Colonic mucosa (tissue), 4 donors: ENCODE measurements around the gene HHAT. TPM values are rescaled to one million over a fixed set of nuclear protein-coding genes. Genes with fewer than 3 reads are reported as not detected.

ENCODE experiments used
- DNase-seq: peaks from one replicate; pipeline ENCODE4 v3.0.0-alpha.2; 2020
- H3K27ac ChIP-seq: fragments of 200-600 bp; one replicate; pipeline ENCODE4 v1.8.0; 2021
- H3K27me3 ChIP-seq: fragments of 200-600 bp; one replicate; pipeline ENCODE4 v1.8.0; 2021
- H3K36me3 ChIP-seq: fragments of 200-600 bp; one replicate; pipeline ENCODE4 v1.8.0; 2021
- H3K4me1 ChIP-seq: fragments of 200-600 bp; one replicate; pipeline ENCODE4 v1.8.0; 2021; ENCODE audit warnings: mild to moderate bottlenecking
- H3K4me3 ChIP-seq: fragments of 200-600 bp; one replicate; pipeline ENCODE4 v1.8.0; 2021
- H3K9ac ChIP-seq, 2 donors: one replicate each; pipeline ENCODE4 v1.7.0; 2013; ENCODE audit warnings: control low read depth in 2 of 2, low read depth in 2 of 2, low read length in 2 of 2
- H3K9me3 ChIP-seq: fragments of 200-600 bp; one replicate; pipeline ENCODE4 v1.8.0; 2021
- CTCF ChIP-seq: fragments of 200-600 bp; IDR thresholded peaks from one replicate; pipeline ENCODE4 v1.8.0; 2022; ENCODE audit warnings: antibody characterized with exemption, mild to moderate bottlenecking
- intact Hi-C: fragments of 100-400 bp; cut with DNase I; formaldehyde crosslinking; loops from one replicate; pipeline ENCODE4 v1.14.1; 2022
- total RNA-seq, 2 donors: library from RNA; stranded (reverse); fragmentation: NEBNext Ultra II Directional in 1 of 2; extraction: Animal tissue kit (Norgen Biotek cat#: 25700) in 1 of 2; gene quantifications; one replicate each; pipeline ENCODE4 v1.2.1, GENCODE V29; 2021
- donor health status: healthy.
- donor health status: DM: no; HTN: no; CAD: no.
- donor health status: DM: no; HTN: no; CAD: no.

Gene HHAT
- total RNA-seq, 2 donors from 2014 or later = 3.2 to 4.9 TPM

GRCh38 chr1:210385228-210385627 is 56.5 kb downstream of the HHAT start:
- no peaks in the 10 kb centered on the region for H3K4me1 ChIP-seq
- no peak overlapping the region for H3K9ac ChIP-seq
- DNase-seq = no peak
- no peak overlapping the region for H3K27ac ChIP-seq
- no peak overlapping the region for H3K4me3 ChIP-seq
- no peaks in the 10 kb centered on the region for H3K27me3 ChIP-seq
- no peak for TF ChIP-seq CTCF
- H3K9me3 ChIP-seq = no peaks in the 10 kb centered on the region
- intact Hi-C loops = no loop called here
- H3K36me3 ChIP-seq = no peaks in the 10 kb centered on the region

GRCh38 chr1:210394281-210394821 is 65.6 kb downstream of the HHAT start:
- no peak for TF ChIP-seq CTCF
- no peak for DNase-seq
- H3K9me3 ChIP-seq = no peaks in the 10 kb centered on the region
- no peak overlapping the region for H3K4me3 ChIP-seq
- intact Hi-C loops = loop anchor here (2.0 kb wide), 1 partner anchor 32 kb away; no protein-coding TSS in a partner anchor
- H3K27me3 ChIP-seq = no peaks in the 10 kb centered on the region
- no peaks in the 10 kb centered on the region for H3K4me1 ChIP-seq
- no peak overlapping the region for H3K9ac ChIP-seq
- no peak overlapping the region for H3K27ac ChIP-seq
- H3K36me3 ChIP-seq = no peaks in the 10 kb centered on the region

- no peak for TF ChIP-seq CTCF
Observed at GRCh38 chr1:210396541-210396940, 67.8 kb downstream of the HHAT start.

GRCh38 chr1:210397252-210397651 is 68.5 kb downstream of the HHAT start:
- no peak for TF ChIP-seq CTCF
- DNase-seq = no peak
- Histone ChIP-seq H3K9me3 (no peaks in the 10 kb centered on the region), H3K4me1 (no peaks in the 10 kb centered on the region), H3K9ac (no peak overlapping the region), H3K27me3 (no peaks in the 10 kb centered on the region), H3K4me3 (no peak overlapping the region), H3K27ac (no peak overlapping the region), H3K36me3 (no peaks in the 10 kb centered on the region)
- intact Hi-C loops = no loop called here

More at GRCh38 chr1:210396541-210396940, 67.8 kb downstream of the HHAT start:
- Histone ChIP-seq H3K9ac (no peak overlapping the region), H3K4me3 (no peak overlapping the region), H3K36me3 (no peaks in the 10 kb centered on the region), H3K4me1 (no peaks in the 10 kb centered on the region), H3K27me3 (no peaks in the 10 kb centered on the region), H3K9me3 (no peaks in the 10 kb centered on the region), H3K27ac (no peak overlapping the region)
- no peak for DNase-seq
- intact Hi-C loops = no loop called here

GRCh38 chr1:210397681-210398080 is 69.0 kb downstream of the HHAT start:
- no peak overlapping the region for H3K4me3 ChIP-seq
- no peak for DNase-seq
- no peaks in the 10 kb centered on the region for H3K4me1 ChIP-seq
- intact Hi-C loops = no loop called here
- no peak for TF ChIP-seq CTCF
- H3K27ac ChIP-seq = no peak overlapping the region
- no peaks in the 10 kb centered on the region for H3K9me3 ChIP-seq
- H3K36me3 ChIP-seq = no peaks in the 10 kb centered on the region
- no peaks in the 10 kb centered on the region for H3K27me3 ChIP-seq
- H3K9ac ChIP-seq = no peak overlapping the region
